Activated effector memory CD4-positive, alpha-beta T cell treated with anti-CD3 and anti-CD28 coated beads, Interleukin-2, amount 50 U/mL, for 16 hours (primary cell): ENCODE data around the gene ADO.
A peak's percentile ranks its signal among the peaks of the same experiment; 100 is the strongest.
"Not testable (repeated sequence)": the region's sequence is repeated elsewhere in the genome, so short reads cannot be mapped to it uniquely, and the experiment has no call there.

ENCODE experiments used
- DNase-seq: peaks from one replicate; pipeline ENCODE4 v3.0.0-alpha.2; 2020

Gene ADO

GRCh38 chr10:62804356-62805230, at the start of gene ADO:
Gene ADO (plus strand): TSS chr10:62804720. CDS start chr10:62805060, 340 bp downstream.
- DNase-seq = peak; percentile 92

GRCh38 chr10:62754963-62755362, 49.6 kb upstream of the ADO start:
- DNase-seq = no peak

- no peak for DNase-seq
Observed at GRCh38 chr10:62755662-62756653, 48.6 kb upstream of the ADO start.

- no peak for DNase-seq
Observed at GRCh38 chr10:62759599-62760175, 44.8 kb upstream of the ADO start.

- no peak for DNase-seq
Observed at GRCh38 chr10:62760401-62760800, 44.1 kb upstream of the ADO start.

GRCh38 chr10:62761115-62761514, 43.4 kb upstream of the ADO start:
- no peak for DNase-seq

- no peak for DNase-seq
Observed at GRCh38 chr10:62763155-62763554, 41.4 kb upstream of the ADO start.

- no peak for DNase-seq
Observed at GRCh38 chr10:62764011-62764410, 40.5 kb upstream of the ADO start.

GRCh38 chr10:62765726-62766125, 38.8 kb upstream of the ADO start:
- DNase-seq = no peak

GRCh38 chr10:62766386-62766785, 38.1 kb upstream of the ADO start:
- DNase-seq = no peak

- no peak for DNase-seq
Observed at GRCh38 chr10:62769574-62770242, 34.8 kb upstream of the ADO start.

GRCh38 chr10:62772186-62772974, 32.1 kb upstream of the ADO start:
- DNase-seq = no peak

GRCh38 chr10:62778125-62778524, 26.4 kb upstream of the ADO start:
- DNase-seq = no peak

GRCh38 chr10:62779487-62780248, 24.9 kb upstream of the ADO start:
- DNase-seq = peak; percentile 94

GRCh38 chr10:62784537-62784936, 20.0 kb upstream of the ADO start:
- DNase-seq = not testable (repeated sequence)

GRCh38 chr10:62788285-62788684, 16.2 kb upstream of the ADO start:
- DNase-seq = not testable (repeated sequence)

GRCh38 chr10:62788861-62789467, 15.6 kb upstream of the ADO start:
- no peak for DNase-seq

GRCh38 chr10:62790019-62790555, 14.4 kb upstream of the ADO start:
- DNase-seq = no peak

- no peak for DNase-seq
Observed at GRCh38 chr10:62790571-62790970, 13.9 kb upstream of the ADO start.

- DNase-seq = no peak
Observed at GRCh38 chr10:62792261-62792660, 12.3 kb upstream of the ADO start.
